ENCODE measurements around the gene BRICD5. TPM values are rescaled to one million over a fixed set of nuclear protein-coding genes. Genes with fewer than 3 reads are reported as not detected.

The BRICD5 gene
- total and polyA plus RNA-seq, 2 of the 4 experiments (the other 2 are of a cell fraction) = 0.18 to 0.94 TPM

DNA sequence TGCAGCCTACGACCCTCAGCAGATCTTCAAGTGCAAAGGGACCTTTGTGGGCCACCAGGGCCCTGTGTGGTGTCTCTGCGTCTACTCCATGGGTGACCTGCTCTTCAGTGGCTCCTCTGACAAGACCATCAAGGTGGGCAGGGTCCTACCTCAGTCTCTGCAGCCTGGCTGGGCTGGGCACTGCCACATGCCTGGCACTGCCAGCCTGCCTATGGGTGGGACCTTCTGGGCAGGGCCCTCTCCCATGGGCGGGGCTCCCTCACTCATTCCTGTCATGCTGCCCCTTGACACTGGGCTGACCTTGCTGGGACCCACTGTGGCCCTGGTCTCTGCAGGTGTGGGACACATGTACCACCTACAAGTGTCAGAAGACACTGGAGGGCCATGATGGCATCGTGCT, 36.7 kb downstream of the BRICD5 start:
- Histone ChIP-seq H2AK5ac (ENCODE audit: low read depth, low read length) (no peak overlapping the region), H2BK15ac (ENCODE audit: low read depth, low read length) (no peak overlapping the region), H4K20me1 (ENCODE audit: insufficient read depth, low read length) (no peaks in the 10 kb centered on the region; the same call in 1 of the 2 replicates), H2AFZ (replicated peaks; ENCODE audit: low read length, poor library complexity) (no peak overlapping the region), H2BK5ac (ENCODE audit: low read depth, low read length, poor library complexity, severe bottlenecking) (no peak overlapping the region), H3K9ac (ENCODE audit: low read depth, low read length) (no peak overlapping the region), H3K56ac (ENCODE audit: extremely low read depth, insufficient read depth, low read length) (no peak overlapping the region), H2BK20ac (ENCODE audit: low read depth, low read length) (no peak overlapping the region), H3K27me3 (ENCODE audit: control insufficient read depth, insufficient read depth, low read length) (no peaks in the 10 kb centered on the region), H3K4ac (ENCODE audit: low read depth, low read length) (no peak overlapping the region), H3K4me1 (ENCODE audit: control insufficient read depth, insufficient read depth, low read length) (no peaks in the 10 kb centered on the region), H3K9me1 (ENCODE audit: insufficient read depth, low read length) (no peaks in the 10 kb centered on the region), H3K18ac (ENCODE audit: low read depth, low read length) (no peak overlapping the region), H3K4me2 (ENCODE audit: low read depth, low read length) (no peak overlapping the region), H4K91ac (ENCODE audit: insufficient read depth, low read depth, low read length) (no peak overlapping the region), H4K5ac (ENCODE audit: low read depth, low read length) (no peak overlapping the region), H3K4me3 (ENCODE audit: insufficient read depth, low read depth, low read length) (no peak overlapping the region), H3K79me1 (ENCODE audit: low read depth in 1 of 2, low read length in 2 of 2) (peaks cover 0 to 4% of the 10 kb centered on the region in 2 experiments; a peak in 2 of 4 replicates), H3K36me3 (ENCODE audit: control insufficient read depth, insufficient read depth, low read length) (peaks cover 59% of the 10 kb centered on the region), H3K9me3 (ENCODE audit: control insufficient read depth, insufficient read depth, low read length) (no peaks in the 10 kb centered on the region), H2BK120ac (ENCODE audit: low read depth, low read length) (no peak overlapping the region), H3K14ac (replicated peaks; ENCODE audit: low read depth, low read length) (no peak overlapping the region), H3K23ac (ENCODE audit: low read depth, low read length) (no peak overlapping the region), H4K8ac (ENCODE audit: low read depth in 2 of 2, low read length in 2 of 2) (no peak overlapping the region), H2AK9ac (replicated peaks; ENCODE audit: low read depth, low read length, poor library complexity) (peak overlapping the region; percentile 45), H3K27ac (ENCODE audit: insufficient read depth, low read length) (no peak overlapping the region)
- no peak for DNase-seq
- ChIA-PET CTCF (no interaction called here), POLR2A (ENCODE audit: unreplicated experiment) (no interaction called here)
- dilution Hi-C loops (cut with HindIII; ENCODE audit: low sequenced_read_pairs, unreplicated experiment) = no loop called here
- in situ Hi-C loops (cut with MboI; ENCODE audit: low sequenced_read_pairs) = no loop called here
- no TSS peak for BruUV-seq (replicated peaks)
- 93% methylated on average over 3 of the region's 4 CpGs; no CpG with 5 or more reads in 1 of the 2 experiments for WGBS, 2 experiments (ENCODE audit: extremely low coverage in 2 of 2, insufficient read length in 1 of 2)
- no peak for TF ChIP-seq MAFK (IDR thresholded peaks at IDR 0.05; ENCODE audit: low read depth, low read length)
- TF ChIP-seq CHD1 (IDR thresholded peaks at IDR 0.05; ENCODE audit: low read depth, low read length) = no peak
- no peak for TF ChIP-seq MXI1 (IDR thresholded peaks at IDR 0.05; ENCODE audit: borderline replicate concordance, low read depth, low read length)
- TF ChIP-seq POLR2A (IDR thresholded peaks at IDR 0.05; ENCODE audit: low read depth, low read length) = no peak
- TF ChIP-seq, protein P1, sequence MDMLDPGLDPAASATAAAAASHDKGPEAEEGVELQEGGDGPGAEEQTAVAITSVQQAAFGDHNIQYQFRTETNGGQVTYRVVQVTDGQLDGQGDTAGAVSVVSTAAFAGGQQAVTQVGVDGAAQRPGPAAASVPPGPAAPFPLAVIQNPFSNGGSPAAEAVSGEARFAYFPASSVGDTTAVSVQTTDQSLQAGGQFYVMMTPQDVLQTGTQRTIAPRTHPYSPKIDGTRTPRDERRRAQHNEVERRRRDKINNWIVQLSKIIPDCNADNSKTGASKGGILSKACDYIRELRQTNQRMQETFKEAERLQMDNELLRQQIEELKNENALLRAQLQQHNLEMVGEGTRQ (IDR thresholded peaks at IDR 0.05; ENCODE audit: low read depth, low read length) = no peak
- no peak for TF ChIP-seq MAZ (IDR thresholded peaks at IDR 0.05; ENCODE audit: borderline replicate concordance, low read depth, low read length)
- no peak for TF ChIP-seq RFX5 (IDR thresholded peaks at IDR 0.05; ENCODE audit: low read depth, low read length)
- intact Hi-C loops (cut with micrococcal nuclease) = no loop called here
- no peak for ATAC-seq (ENCODE audit: low read depth)

Measured in IMR-90 (cell line).